Nephron (organoid): ENCODE measurements around the gene KLK13.

Experiments
- H3K27ac Mint-ChIP-seq, 3 experiments: 2 replicates each; pipeline ENCODE4 v1.8.0; 2020; ENCODE audit warnings: mixed read lengths in 3 of 3, mild to moderate bottlenecking in 2 of 3, moderate library complexity in 1 of 3
- H3K27me3 Mint-ChIP-seq: 2 replicates; pipeline ENCODE4 v1.8.0; 2021; ENCODE audit warnings: low read depth, mild to moderate bottlenecking, moderate library complexity, mixed read lengths
- H3K36me3 Mint-ChIP-seq: 2 replicates; pipeline ENCODE4 v1.8.0; 2020; ENCODE audit warnings: low read depth, mixed read lengths
- H3K4me1 Mint-ChIP-seq: 2 replicates; pipeline ENCODE4 v1.8.0; 2020; ENCODE audit warnings: mixed read lengths
- H3K4me3 Mint-ChIP-seq, 3 experiments: 2 replicates each; pipeline ENCODE4 v1.8.0; 2020; ENCODE audit warnings: mild to moderate bottlenecking in 3 of 3, mixed read lengths in 3 of 3, moderate library complexity in 2 of 3
- H3K9me3 Mint-ChIP-seq: 2 replicates; pipeline ENCODE4 v1.8.0; 2020; ENCODE audit warnings: mixed read lengths
- TF ChIP-seq, protein P1 (sequence below), 3 experiments: fragments of 200-600 bp; sonication (generic); IDR thresholded peaks; one replicate each; pipeline ENCODE4 v1.5.0; 2021; ENCODE audit warnings: antibody characterized with exemption in 3 of 3; ENCODE audit not compliant: unreplicated experiment in 3 of 3

The KLK13 gene, protein sequence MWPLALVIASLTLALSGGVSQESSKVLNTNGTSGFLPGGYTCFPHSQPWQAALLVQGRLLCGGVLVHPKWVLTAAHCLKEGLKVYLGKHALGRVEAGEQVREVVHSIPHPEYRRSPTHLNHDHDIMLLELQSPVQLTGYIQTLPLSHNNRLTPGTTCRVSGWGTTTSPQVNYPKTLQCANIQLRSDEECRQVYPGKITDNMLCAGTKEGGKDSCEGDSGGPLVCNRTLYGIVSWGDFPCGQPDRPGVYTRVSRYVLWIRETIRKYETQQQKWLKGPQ

DNA sequence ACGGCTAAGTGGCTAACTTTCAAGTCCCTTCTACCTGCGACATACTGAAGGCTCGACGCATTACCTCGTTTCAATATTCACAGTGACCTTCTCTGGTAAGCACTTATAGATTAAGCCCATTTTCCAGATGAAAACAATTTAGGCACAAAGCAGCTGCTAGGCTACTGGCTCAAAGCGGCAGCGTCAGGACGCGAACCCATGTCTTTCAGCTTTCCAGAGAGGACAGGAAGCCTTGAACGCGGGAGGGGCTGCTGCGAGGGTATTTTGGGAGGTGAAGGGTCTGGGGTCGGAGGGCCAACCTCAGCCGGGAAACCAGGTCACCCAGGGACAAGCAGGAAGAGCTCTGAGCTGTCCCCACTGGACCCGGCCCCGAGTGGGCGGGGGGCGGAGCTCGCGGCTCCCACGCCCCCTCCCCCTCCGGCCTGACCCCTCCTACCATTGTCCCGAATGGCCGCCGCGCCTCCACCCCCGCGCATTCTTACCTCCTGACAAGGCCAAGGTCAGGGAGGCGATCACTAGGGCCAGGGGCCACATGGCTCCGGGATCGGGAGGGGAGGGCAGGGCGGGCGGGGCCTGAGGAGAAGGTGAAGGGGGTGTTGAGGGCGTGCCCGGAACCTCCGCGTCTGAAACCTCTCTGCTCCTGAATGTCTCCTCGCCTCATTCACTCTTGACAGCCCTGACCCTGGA is at the start of gene KLK13:
Gene KLK13, minus strand, starts transcription at position 559 of the 687 bp plus-strand sequence. Its CDS starts 25 bp downstream, at position 534.
- Mint-ChIP-seq H3K27me3 (peaks cover 31% of the 10 kb centered on the region), H3K4me3 (peak within 1 kb of the TSS; percentile 73 to 83 (median 76)), H3K27ac (peak within 1 kb of the TSS in 1 of 3 experiments; percentile 34), H3K36me3 (no peaks in the 10 kb centered on the region), H3K9me3 (no peaks in the 10 kb centered on the region), H3K4me1 (no peaks in the 10 kb centered on the region)
- TF ChIP-seq, protein P1, sequence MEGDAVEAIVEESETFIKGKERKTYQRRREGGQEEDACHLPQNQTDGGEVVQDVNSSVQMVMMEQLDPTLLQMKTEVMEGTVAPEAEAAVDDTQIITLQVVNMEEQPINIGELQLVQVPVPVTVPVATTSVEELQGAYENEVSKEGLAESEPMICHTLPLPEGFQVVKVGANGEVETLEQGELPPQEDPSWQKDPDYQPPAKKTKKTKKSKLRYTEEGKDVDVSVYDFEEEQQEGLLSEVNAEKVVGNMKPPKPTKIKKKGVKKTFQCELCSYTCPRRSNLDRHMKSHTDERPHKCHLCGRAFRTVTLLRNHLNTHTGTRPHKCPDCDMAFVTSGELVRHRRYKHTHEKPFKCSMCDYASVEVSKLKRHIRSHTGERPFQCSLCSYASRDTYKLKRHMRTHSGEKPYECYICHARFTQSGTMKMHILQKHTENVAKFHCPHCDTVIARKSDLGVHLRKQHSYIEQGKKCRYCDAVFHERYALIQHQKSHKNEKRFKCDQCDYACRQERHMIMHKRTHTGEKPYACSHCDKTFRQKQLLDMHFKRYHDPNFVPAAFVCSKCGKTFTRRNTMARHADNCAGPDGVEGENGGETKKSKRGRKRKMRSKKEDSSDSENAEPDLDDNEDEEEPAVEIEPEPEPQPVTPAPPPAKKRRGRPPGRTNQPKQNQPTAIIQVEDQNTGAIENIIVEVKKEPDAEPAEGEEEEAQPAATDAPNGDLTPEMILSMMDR (IDR thresholded peaks at IDR 0.05; ENCODE audit: unreplicated experiment in 3 of 3), result no peak

DNA sequence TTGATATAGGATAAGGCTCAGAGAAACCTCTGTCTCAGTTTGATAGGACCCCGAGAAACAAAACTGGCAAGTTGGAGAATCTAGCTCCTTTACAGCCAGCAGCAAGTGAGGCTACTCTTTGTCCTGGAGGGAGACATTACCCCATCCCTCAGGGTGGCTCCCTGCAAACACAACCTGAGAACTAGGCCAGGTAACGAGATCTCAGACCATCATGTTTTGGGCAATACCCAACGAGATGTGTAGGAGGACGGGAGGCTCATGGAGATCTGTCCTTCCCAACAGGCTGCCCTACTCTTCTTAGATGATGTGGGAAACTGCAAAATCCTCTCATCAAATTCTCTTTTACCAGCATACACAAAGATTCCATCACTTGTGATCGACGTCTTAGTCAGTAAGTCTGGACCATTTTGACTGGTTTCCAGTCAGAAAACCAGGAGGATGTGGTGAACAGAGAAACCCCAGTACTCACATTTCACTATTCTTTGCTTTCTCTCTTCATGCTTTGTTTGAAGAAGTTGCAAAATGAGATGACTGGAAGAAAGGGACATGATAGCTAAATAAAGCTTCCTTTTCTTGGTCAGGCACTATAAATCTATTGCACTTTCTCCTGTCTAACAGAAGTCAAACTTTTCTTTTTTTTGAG is 49.3 kb upstream of the KLK13 start:
- no peaks in the 10 kb centered on the region for H3K4me1 Mint-ChIP-seq
- no peak overlapping the region for H3K27ac Mint-ChIP-seq
- no peaks in the 10 kb centered on the region for H3K9me3 Mint-ChIP-seq
- no peak overlapping the region for H3K4me3 Mint-ChIP-seq
- peaks cover 23% of the 10 kb centered on the region for H3K27me3 Mint-ChIP-seq
- TF ChIP-seq, protein P1 (IDR thresholded peaks at IDR 0.05; ENCODE audit: unreplicated experiment in 3 of 3), result no peak
- H3K36me3 Mint-ChIP-seq, result no peaks in the 10 kb centered on the region

DNA sequence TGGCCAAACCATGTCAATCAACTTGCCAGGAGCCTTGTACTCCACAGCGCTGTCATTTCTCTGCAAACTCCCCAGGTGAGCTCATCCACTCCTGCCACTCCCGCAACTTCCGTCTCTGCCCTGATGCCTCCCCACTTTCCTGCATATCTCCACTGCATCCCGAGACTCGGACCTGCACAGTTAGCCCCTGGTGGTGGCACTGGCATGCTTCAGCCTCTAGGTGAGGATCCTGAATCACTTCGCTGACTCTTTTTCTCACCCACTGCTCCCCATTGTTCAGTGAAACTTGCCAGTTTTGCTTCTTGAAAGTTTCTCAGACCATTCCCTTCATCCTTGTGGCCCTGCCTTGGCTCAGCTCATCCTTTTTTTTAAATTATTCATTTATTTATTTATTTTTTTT is 46.7 kb upstream of the KLK13 start:
- TF ChIP-seq, protein P1 (IDR thresholded peaks at IDR 0.05; ENCODE audit: unreplicated experiment in 3 of 3), result peak in 1 of 3 experiments; percentile 18
- Mint-ChIP-seq H3K4me1 (peaks cover 19% of the 10 kb centered on the region), H3K27me3 (peaks cover 10% of the 10 kb centered on the region), H3K27ac (no peak overlapping the region), H3K36me3 (no peaks in the 10 kb centered on the region), H3K4me3 (no peak overlapping the region), H3K9me3 (no peaks in the 10 kb centered on the region)

DNA sequence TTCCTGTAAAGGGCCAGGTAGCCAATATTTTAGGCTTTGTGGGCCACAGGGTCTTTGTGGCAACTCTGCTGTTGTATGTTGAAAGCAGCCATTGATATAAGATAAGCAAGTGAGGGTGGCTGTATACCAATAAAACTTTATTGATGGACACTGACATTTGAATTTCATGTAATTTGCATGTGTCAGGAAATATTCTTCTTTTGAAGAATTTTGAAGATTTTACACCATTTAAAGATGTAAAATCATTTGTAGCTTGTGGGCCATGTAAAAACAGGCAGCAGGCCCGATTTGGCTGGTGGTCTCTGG is 45.7 kb upstream of the KLK13 start:
- Mint-ChIP-seq H3K9me3 (no peaks in the 10 kb centered on the region), H3K36me3 (peaks cover 5% of the 10 kb centered on the region), H3K27me3 (peaks cover 5% of the 10 kb centered on the region), H3K4me1 (peaks cover 19% of the 10 kb centered on the region), H3K4me3 (no peak overlapping the region), H3K27ac (no peak overlapping the region)
- TF ChIP-seq, protein P1 (IDR thresholded peaks at IDR 0.05; ENCODE audit: unreplicated experiment in 3 of 3), result no peak

DNA sequence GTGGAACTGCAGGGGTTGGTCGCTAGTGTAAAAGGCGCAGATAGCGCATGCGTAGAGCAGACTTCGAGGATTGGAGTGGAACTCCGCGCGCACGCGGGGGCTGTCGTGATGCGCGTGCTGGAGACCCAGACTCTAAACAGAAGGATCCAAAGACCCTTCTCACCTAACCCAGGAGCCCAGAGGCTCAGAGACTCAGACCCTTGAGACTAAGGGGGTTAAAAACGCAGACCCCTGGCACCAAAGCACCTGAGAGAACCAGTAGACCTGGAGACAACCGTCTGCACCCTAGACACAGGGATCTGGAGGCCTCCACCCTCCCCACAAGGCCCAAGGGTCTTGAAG is 43.9 kb upstream of the KLK13 start:
- Mint-ChIP-seq H3K9me3 (no peaks in the 10 kb centered on the region), H3K27me3 (peaks cover 3% of the 10 kb centered on the region), H3K27ac (peak overlapping the region; percentile 42 to 86 (median 80)), H3K4me1 (peaks cover 19% of the 10 kb centered on the region), H3K36me3 (peaks cover 10% of the 10 kb centered on the region), H3K4me3 (peak overlapping the region; percentile 93 to 97 (median 96))
- TF ChIP-seq, protein P1 (IDR thresholded peaks at IDR 0.05; ENCODE audit: unreplicated experiment in 3 of 3), result no peak
